H9 (cell line): ENCODE data around the gene DERA. TPM values are rescaled to one million over a fixed set of nuclear protein-coding genes. Genes with fewer than 3 reads are reported as not detected.

Source experiments
- DNase-seq: peaks from one replicate; pipeline ENCODE4 v3.0.0-alpha.2; 2017
- H2AFZ ChIP-seq: one replicate; pipeline ENCODE4 v1.6.1; 2013; ENCODE audit warnings: mild to moderate bottlenecking, low read length, control low read depth, moderate library complexity
- H2AK5ac ChIP-seq: 2 replicates; pipeline ENCODE4 v1.6.1; 2013; ENCODE audit warnings: low read length, control low read depth, mixed read lengths; ENCODE audit not compliant: insufficient read length
- H2BK120ac ChIP-seq: one replicate; pipeline ENCODE4 v1.6.1; 2013; ENCODE audit warnings: low read depth, mild to moderate bottlenecking, low read length, control low read depth, inconsistent platforms; ENCODE audit not compliant: poor library complexity, severe bottlenecking
- H2BK12ac ChIP-seq: 2 replicates; pipeline ENCODE4 v1.6.1; 2013; ENCODE audit warnings: low read length, control low read depth, mixed read lengths, low read depth; ENCODE audit not compliant: insufficient read length
- H2BK15ac ChIP-seq: 2 replicates; pipeline ENCODE4 v1.6.1; 2013; ENCODE audit warnings: low read depth, low read length, control low read depth
- H2BK20ac ChIP-seq: one replicate; pipeline ENCODE4 v1.6.1; 2013; ENCODE audit warnings: low read depth, mild to moderate bottlenecking, low read length, control low read depth, inconsistent platforms; ENCODE audit not compliant: poor library complexity, severe bottlenecking
- H2BK5ac ChIP-seq: 2 replicates; pipeline ENCODE4 v1.6.1; 2013; ENCODE audit warnings: low read length, control low read depth, mixed read lengths; ENCODE audit not compliant: insufficient read length
- H3K14ac ChIP-seq: 2 replicates; pipeline ENCODE4 v1.6.1; 2013; ENCODE audit warnings: low read length, control low read depth; ENCODE audit not compliant: insufficient read depth
- H3K18ac ChIP-seq: 2 replicates; pipeline ENCODE4 v1.6.1; 2013; ENCODE audit warnings: low read depth, mild to moderate bottlenecking, mixed read lengths, low read length, control low read depth; ENCODE audit not compliant: insufficient read length
- H3K23ac ChIP-seq: 2 replicates; pipeline ENCODE4 v1.6.1; 2013; ENCODE audit warnings: low read length, control low read depth, mixed read lengths, low read depth; ENCODE audit not compliant: insufficient read length
- H3K23me2 ChIP-seq: 2 replicates; pipeline ENCODE4 v1.6.1; 2013; ENCODE audit warnings: low read depth, mild to moderate bottlenecking, mixed read lengths, low read length, control low read depth; ENCODE audit not compliant: insufficient read length, poor library complexity, severe bottlenecking
- H3K27ac ChIP-seq: 2 replicates; pipeline ENCODE4 v1.5.1; 2013; ENCODE audit warnings: low read length, control low read depth, mixed read lengths, low read depth; ENCODE audit not compliant: insufficient read length
- H3K27me3 ChIP-seq: 2 replicates; pipeline ENCODE4 v1.6.1; 2013; ENCODE audit warnings: low read length, control low read depth, inconsistent platforms; ENCODE audit not compliant: insufficient read depth
- H3K4ac ChIP-seq: 2 replicates; pipeline ENCODE4 v1.6.1; 2013; ENCODE audit warnings: low read depth, mild to moderate bottlenecking, control low read depth, inconsistent platforms, low read length, moderate library complexity
- H3K4me1 ChIP-seq: 2 replicates; pipeline ENCODE4 v1.6.1; 2013; ENCODE audit warnings: low read length, control low read depth, inconsistent platforms; ENCODE audit not compliant: insufficient read depth
- H3K4me2 ChIP-seq: 2 replicates; pipeline ENCODE4 v1.6.1; 2013; ENCODE audit warnings: low read length, control low read depth, mixed read lengths; ENCODE audit not compliant: insufficient read length, insufficient read depth
- H3K56ac ChIP-seq: 2 replicates; pipeline ENCODE4 v1.6.1; 2013; ENCODE audit warnings: low read depth, mild to moderate bottlenecking, mixed read lengths, low read length, control low read depth; ENCODE audit not compliant: insufficient read length
- H3K79me1 ChIP-seq: 2 replicates; pipeline ENCODE4 v1.6.1; 2013; ENCODE audit warnings: low read depth, mild to moderate bottlenecking, moderate library complexity, low read length, control low read depth, inconsistent platforms; ENCODE audit not compliant: insufficient read depth, poor library complexity, severe bottlenecking
- H3K79me2 ChIP-seq: 2 replicates; pipeline ENCODE4 v1.6.1; 2013; ENCODE audit warnings: low read length, control low read depth, inconsistent platforms; ENCODE audit not compliant: insufficient read depth
- H3K9ac ChIP-seq: 2 replicates; pipeline ENCODE4 v1.6.1; 2013; ENCODE audit warnings: low read length, control low read depth, mixed read lengths; ENCODE audit not compliant: insufficient read length; ENCODE audit errors: extremely low read depth
- H3K9me3 ChIP-seq: one replicate; pipeline ENCODE4 v1.6.1; 2013; ENCODE audit warnings: low read depth, low read length, inconsistent platforms; ENCODE audit not compliant: control insufficient read depth
- H3T11ph ChIP-seq: one replicate; pipeline ENCODE4 v1.6.1; 2013; ENCODE audit warnings: mild to moderate bottlenecking, low read length, control low read depth, inconsistent platforms
- H4K20me1 ChIP-seq: one replicate; pipeline ENCODE4 v1.6.1; 2013; ENCODE audit not compliant: control insufficient read depth, insufficient read length, insufficient read depth
- H4K5ac ChIP-seq: 2 replicates; pipeline ENCODE4 v1.6.1; 2013; ENCODE audit warnings: low read depth, mild to moderate bottlenecking, mixed read lengths, low read length, control low read depth; ENCODE audit not compliant: insufficient read length
- H4K8ac ChIP-seq: replicated peaks from 2 replicates; pipeline ENCODE4 v1.6.1; 2013; ENCODE audit warnings: low read length, control low read depth, mixed read lengths, low read depth; ENCODE audit not compliant: insufficient read length
- H4K91ac ChIP-seq: 2 replicates; pipeline ENCODE4 v1.6.1; 2013; ENCODE audit warnings: low read depth, mild to moderate bottlenecking, moderate library complexity, mixed read lengths, low read length, control low read depth; ENCODE audit not compliant: insufficient read length
- H3K27ac Mint-ChIP-seq, 3 experiments: 2 replicates in 2 of 3; 3 replicates in 1 of 3; pipeline ENCODE4 v1.8.0; 2020 to 2021; ENCODE audit warnings: mixed read lengths in 3 of 3, mild to moderate bottlenecking in 1 of 3, moderate library complexity in 1 of 3
- H3K27me3 Mint-ChIP-seq: 2 replicates; pipeline ENCODE4 v1.8.0; 2021; ENCODE audit warnings: low read depth, mild to moderate bottlenecking, moderate library complexity, mixed read lengths
- H3K36me3 Mint-ChIP-seq, 3 experiments: 2 replicates in 2 of 3; 3 replicates in 1 of 3; pipeline ENCODE4 v1.8.0; 2020 to 2021; ENCODE audit warnings: low read depth in 3 of 3, mixed read lengths in 3 of 3; ENCODE audit not compliant: insufficient read depth in 1 of 3
- H3K4me1 Mint-ChIP-seq, 2 experiments: 2 replicates each; pipeline ENCODE4 v1.8.0; 2020; ENCODE audit warnings: mixed read lengths in 2 of 2
- H3K4me3 Mint-ChIP-seq, 2 experiments: 2 replicates in 1 of 2; 3 replicates in 1 of 2; pipeline ENCODE4 v1.8.0; 2020 to 2021; ENCODE audit warnings: mild to moderate bottlenecking in 2 of 2, mixed read lengths in 2 of 2, moderate library complexity in 1 of 2
- H3K9me3 Mint-ChIP-seq, 2 experiments: 2 replicates in 1 of 2; 3 replicates in 1 of 2; pipeline ENCODE4 v1.8.0; 2020; ENCODE audit warnings: mild to moderate bottlenecking in 2 of 2, mixed read lengths in 2 of 2, moderate library complexity in 1 of 2
- WGBS: extraction: QIAGEN DNeasy Blood & Tissue Kit; methylation state at CpG from one replicate; pipeline ENCODE4 v1.1.7; 2013; ENCODE audit warnings: missing lambda C conversion rate, low lambda C conversion rate, mixed read lengths; ENCODE audit not compliant: insufficient read length; ENCODE audit errors: extremely low coverage; 5-methylcytosine and 5-hydroxymethylcytosine counted together
- total RNA-seq: library from RNA; stranded (reverse); gene quantifications from 2 replicates; pipeline ENCODE4 v1.2.1, GENCODE V29; 2021
- TF ChIP-seq, protein P1 (sequence below): fragments of 200-600 bp; sonication (generic); conservative IDR thresholded peaks from 3 replicates; pipeline ENCODE4 v1.8.0; 2021; ENCODE audit warnings: antibody characterized with exemption, mild to moderate bottlenecking

The DERA gene
- total RNA-seq, 1 experiment from 2014 or later, result 20.9 TPM

DNA sequence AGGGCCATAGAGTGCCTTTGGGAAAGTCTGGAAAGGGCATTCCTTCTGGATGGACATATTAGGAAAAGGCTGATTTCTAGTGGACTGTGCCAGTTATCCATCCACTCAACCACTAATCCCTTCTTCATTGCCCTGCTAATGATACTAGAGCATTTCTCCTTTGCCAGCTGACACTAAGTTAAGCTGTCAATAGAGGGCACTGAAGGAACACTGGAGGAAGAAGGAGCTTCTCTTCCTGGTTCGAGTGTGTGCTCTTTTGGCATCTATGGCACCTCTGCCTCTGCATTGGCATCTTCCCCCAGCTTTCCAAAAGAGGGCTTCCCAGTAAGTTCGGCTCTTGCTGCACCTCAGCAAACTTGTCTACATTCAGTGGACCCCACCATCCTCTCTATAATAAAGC, 165.4 kb downstream of the DERA start:
- no peaks in the 10 kb centered on the region for H3K4me1 ChIP-seq
- Mint-ChIP-seq H3K4me1 (no peaks in the 10 kb centered on the region), H3K27me3 (no peaks in the 10 kb centered on the region), H3K27ac (no peak overlapping the region), H3K9me3 (no peaks in the 10 kb centered on the region), H3K4me3 (no peak overlapping the region), H3K36me3 (no peaks in the 10 kb centered on the region)
- no peak overlapping the region for H3K9ac ChIP-seq
- DNase-seq, result peak; percentile 45
- no peaks in the 10 kb centered on the region for H3K9me3 ChIP-seq
- H2BK5ac ChIP-seq, result no peak overlapping the region
- H3K56ac ChIP-seq, result no peak overlapping the region
- no peak overlapping the region for H2BK120ac ChIP-seq
- no peak overlapping the region for H3T11ph ChIP-seq
- no CpG with 5 or more reads among the region's 2 CpGs for WGBS
- H3K14ac ChIP-seq, result no peak overlapping the region
- no peak overlapping the region for H3K18ac ChIP-seq
- no peaks in the 10 kb centered on the region for H3K23me2 ChIP-seq
- H2BK12ac ChIP-seq, result no peak overlapping the region
- no peak overlapping the region for H4K5ac ChIP-seq
- H3K79me2 ChIP-seq, result no peaks in the 10 kb centered on the region
- H3K27ac ChIP-seq, result no peak overlapping the region
- no peak overlapping the region for H3K4ac ChIP-seq
- no peak overlapping the region for H3K4me2 ChIP-seq
- no peak overlapping the region for H3K23ac ChIP-seq
- no peaks in the 10 kb centered on the region for H3K27me3 ChIP-seq
- H2AK5ac ChIP-seq, result no peak overlapping the region
- H4K91ac ChIP-seq, result no peak overlapping the region
- H4K20me1 ChIP-seq, result no peaks in the 10 kb centered on the region
- H2BK15ac ChIP-seq, result no peak overlapping the region
- H2BK20ac ChIP-seq, result no peak overlapping the region
- H2AFZ ChIP-seq, result no peak overlapping the region
- H3K79me1 ChIP-seq, result no peaks in the 10 kb centered on the region
- no peak overlapping the region for H4K8ac ChIP-seq
- TF ChIP-seq, protein P1, sequence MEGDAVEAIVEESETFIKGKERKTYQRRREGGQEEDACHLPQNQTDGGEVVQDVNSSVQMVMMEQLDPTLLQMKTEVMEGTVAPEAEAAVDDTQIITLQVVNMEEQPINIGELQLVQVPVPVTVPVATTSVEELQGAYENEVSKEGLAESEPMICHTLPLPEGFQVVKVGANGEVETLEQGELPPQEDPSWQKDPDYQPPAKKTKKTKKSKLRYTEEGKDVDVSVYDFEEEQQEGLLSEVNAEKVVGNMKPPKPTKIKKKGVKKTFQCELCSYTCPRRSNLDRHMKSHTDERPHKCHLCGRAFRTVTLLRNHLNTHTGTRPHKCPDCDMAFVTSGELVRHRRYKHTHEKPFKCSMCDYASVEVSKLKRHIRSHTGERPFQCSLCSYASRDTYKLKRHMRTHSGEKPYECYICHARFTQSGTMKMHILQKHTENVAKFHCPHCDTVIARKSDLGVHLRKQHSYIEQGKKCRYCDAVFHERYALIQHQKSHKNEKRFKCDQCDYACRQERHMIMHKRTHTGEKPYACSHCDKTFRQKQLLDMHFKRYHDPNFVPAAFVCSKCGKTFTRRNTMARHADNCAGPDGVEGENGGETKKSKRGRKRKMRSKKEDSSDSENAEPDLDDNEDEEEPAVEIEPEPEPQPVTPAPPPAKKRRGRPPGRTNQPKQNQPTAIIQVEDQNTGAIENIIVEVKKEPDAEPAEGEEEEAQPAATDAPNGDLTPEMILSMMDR, result peak; percentile 77
